GM21529 (cell line): ENCODE measurements around the gene OR11L1.

Source experiments
- ATAC-seq: cut with Tn5 transposase; IDR thresholded peaks from one replicate; pipeline ENCODE4 v1.9.1; 2021; ENCODE audit not compliant: unreplicated experiment

The OR11L1 gene

GRCh38 chr1:247822060-247822459 is 19.6 kb downstream of the OR11L1 start:
- ATAC-seq: no peak

DNA sequence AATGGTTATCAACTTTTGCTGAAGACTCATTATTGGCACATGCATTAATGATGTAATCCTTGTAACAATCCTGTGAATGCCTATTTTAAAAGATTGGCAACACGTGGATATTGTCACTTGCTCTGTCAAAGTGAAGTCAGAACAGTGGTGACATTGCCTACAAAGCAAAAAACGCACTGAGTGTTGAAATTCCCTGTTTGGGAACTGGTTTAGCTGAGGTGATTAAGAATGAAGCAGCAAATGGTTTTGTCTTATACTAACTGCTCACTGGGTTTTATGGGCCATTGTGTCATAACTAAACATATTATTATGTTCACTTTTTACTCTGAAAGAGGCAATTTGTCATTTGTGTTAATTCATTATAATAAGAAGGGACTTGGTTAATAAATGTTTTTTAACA is 29.1 kb downstream of the OR11L1 start:
- ATAC-seq: no peak

- no peak for ATAC-seq
Measured at GRCh38 chr1:247797518-247797917, 44.2 kb downstream of the OR11L1 start.
